ENCODE data around the gene CDO1. TPM values are rescaled to one million over a fixed set of nuclear protein-coding genes. Genes with fewer than 3 reads are reported as not detected.

The CDO1 gene
- total and polyA plus RNA-seq, 2 of the 8 experiments (the other 6 are each of a cell fraction or from before 2014, with no cell fraction given): 26.1 to 29.5 TPM

- TF ChIP-seq SIN3A (conservative IDR thresholded peaks at IDR 0.05 in 1 of 2, IDR thresholded peaks at IDR 0.05 in 1 of 2; ENCODE audit: low read depth in 1 of 2, low read length in 2 of 2) (no peak), TCF12 (IDR thresholded peaks at IDR 0.05; ENCODE audit: low read depth, low read length) (no peak), RAD21 (IDR thresholded peaks at IDR 0.05 in 1 of 2, conservative IDR thresholded peaks at IDR 0.05 in 1 of 2; ENCODE audit: low read depth in 2 of 2, low read length in 2 of 2) (no peak)
These were observed 32.9 kb upstream of the CDO1 start (continued) for GRCh38 chr5:115849258-115849798.
